Activated CD4-positive, CD25-positive, alpha-beta regulatory T cell treated with anti-CD3 and anti-CD28 coated beads, Interleukin-2, amount 50 U/mL, for 24 hours (primary cell): ENCODE results near the gene SH3D19.

Source experiments
- ATAC-seq, 2 donors: fragments of 150-1000 bp; cut with Tn5 transposase; one replicate each; pipeline ENCODE4 v1.10.0; 2021; ENCODE audit warnings: mild to moderate bottlenecking in 1 of 2, moderate library complexity in 1 of 2

Gene SH3D19

GRCh38 chr4:151193414-151193813 is 132.0 kb downstream of the SH3D19 start:
- ATAC-seq: no peak

GRCh38 chr4:151192556-151193235 is 132.7 kb downstream of the SH3D19 start:
- ATAC-seq: no peak

- no peak for ATAC-seq
Measured at GRCh38 chr4:151184523-151185458, 140.6 kb downstream of the SH3D19 start.

- ATAC-seq: no peak
Measured at GRCh38 chr4:151182455-151182996, 142.9 kb downstream of the SH3D19 start.

- no peak for ATAC-seq
Measured at GRCh38 chr4:151176685-151177084, 148.7 kb downstream of the SH3D19 start.

- no peak for ATAC-seq
Measured at GRCh38 chr4:151175754-151176631, 149.4 kb downstream of the SH3D19 start.

GRCh38 chr4:151175233-151175632 is 150.2 kb downstream of the SH3D19 start:
- ATAC-seq: no peak

GRCh38 chr4:151174784-151175183 is 150.6 kb downstream of the SH3D19 start:
- ATAC-seq: no peak

- ATAC-seq: no peak
Measured at GRCh38 chr4:151173871-151174270, 151.5 kb downstream of the SH3D19 start.

- no peak for ATAC-seq
Measured at GRCh38 chr4:151169900-151170299, 155.5 kb downstream of the SH3D19 start.

- ATAC-seq: no peak
Measured at GRCh38 chr4:151169223-151169622, 156.2 kb downstream of the SH3D19 start.

GRCh38 chr4:151167561-151167960 is 157.8 kb downstream of the SH3D19 start:
- no peak for ATAC-seq

GRCh38 chr4:151166636-151167035 is 158.8 kb downstream of the SH3D19 start:
- no peak for ATAC-seq

GRCh38 chr4:151165205-151166000 is 160.0 kb downstream of the SH3D19 start:
- no peak for ATAC-seq

- ATAC-seq: no peak
Measured at GRCh38 chr4:151163855-151164254, 161.6 kb downstream of the SH3D19 start.

GRCh38 chr4:151158979-151159378 is 166.4 kb downstream of the SH3D19 start:
- no peak for ATAC-seq

GRCh38 chr4:151157543-151157942 is 167.9 kb downstream of the SH3D19 start:
- ATAC-seq: no peak

GRCh38 chr4:151153585-151153984 is 171.8 kb downstream of the SH3D19 start:
- ATAC-seq: no peak

GRCh38 chr4:151152028-151152427 is 173.4 kb downstream of the SH3D19 start:
- ATAC-seq: no peak

- no peak for ATAC-seq
Measured at GRCh38 chr4:151150821-151151580, 174.4 kb downstream of the SH3D19 start.

GRCh38 chr4:151148261-151148660 is 177.1 kb downstream of the SH3D19 start:
- no peak for ATAC-seq
